Measurements from ENCODE around the gene FOXE1.

DNA sequence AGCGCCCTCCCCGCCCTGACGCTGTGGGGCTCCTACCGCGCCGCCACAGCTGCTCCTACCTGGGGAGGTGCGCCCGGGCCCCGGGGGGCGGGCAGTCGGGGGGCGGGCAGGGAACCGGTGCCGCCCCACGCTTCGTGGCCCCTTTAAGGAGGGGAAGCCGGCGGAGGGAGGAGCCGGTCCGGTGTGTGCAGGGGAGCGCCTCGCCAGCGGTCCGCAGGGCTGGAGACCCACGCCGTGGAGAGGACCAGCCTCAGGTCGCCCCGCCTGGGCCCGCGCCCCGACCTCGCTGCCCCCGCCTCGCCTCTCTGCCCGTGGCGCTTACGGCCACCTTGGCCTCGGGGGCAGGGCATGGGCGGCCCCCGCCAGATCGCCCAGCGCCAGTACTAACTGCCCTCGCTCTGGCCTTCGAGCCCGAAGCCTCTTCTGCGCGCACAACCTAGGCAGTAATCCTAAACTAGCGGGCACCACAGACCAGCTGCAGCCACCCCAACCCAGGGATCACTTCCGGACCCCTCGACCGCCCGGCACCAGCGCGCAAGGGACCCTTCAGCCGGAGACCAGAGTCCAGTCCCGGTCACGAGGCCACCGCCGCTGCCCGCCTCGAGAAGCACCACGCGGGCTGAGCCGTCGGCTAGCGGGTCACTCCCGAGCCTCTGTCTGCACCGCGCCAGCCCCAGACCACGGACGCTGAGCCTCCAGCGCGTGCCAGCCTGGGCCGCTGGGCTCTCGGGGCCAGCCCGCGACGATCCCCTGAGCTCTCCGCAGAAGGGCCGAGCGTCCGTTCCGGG is at the start of gene FOXE1:
- TF ChIP-seq, protein P1, sequence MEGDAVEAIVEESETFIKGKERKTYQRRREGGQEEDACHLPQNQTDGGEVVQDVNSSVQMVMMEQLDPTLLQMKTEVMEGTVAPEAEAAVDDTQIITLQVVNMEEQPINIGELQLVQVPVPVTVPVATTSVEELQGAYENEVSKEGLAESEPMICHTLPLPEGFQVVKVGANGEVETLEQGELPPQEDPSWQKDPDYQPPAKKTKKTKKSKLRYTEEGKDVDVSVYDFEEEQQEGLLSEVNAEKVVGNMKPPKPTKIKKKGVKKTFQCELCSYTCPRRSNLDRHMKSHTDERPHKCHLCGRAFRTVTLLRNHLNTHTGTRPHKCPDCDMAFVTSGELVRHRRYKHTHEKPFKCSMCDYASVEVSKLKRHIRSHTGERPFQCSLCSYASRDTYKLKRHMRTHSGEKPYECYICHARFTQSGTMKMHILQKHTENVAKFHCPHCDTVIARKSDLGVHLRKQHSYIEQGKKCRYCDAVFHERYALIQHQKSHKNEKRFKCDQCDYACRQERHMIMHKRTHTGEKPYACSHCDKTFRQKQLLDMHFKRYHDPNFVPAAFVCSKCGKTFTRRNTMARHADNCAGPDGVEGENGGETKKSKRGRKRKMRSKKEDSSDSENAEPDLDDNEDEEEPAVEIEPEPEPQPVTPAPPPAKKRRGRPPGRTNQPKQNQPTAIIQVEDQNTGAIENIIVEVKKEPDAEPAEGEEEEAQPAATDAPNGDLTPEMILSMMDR (IDR thresholded peaks at IDR 0.05): no peak
- TF ChIP-seq POLR2A (IDR thresholded peaks at IDR 0.05): no peak
